Mucosa of stomach (tissue), 1 donor: ENCODE results near the gene MS4A10.
"Not testable (repeated sequence)": the region's sequence is repeated elsewhere in the genome, so short reads cannot be mapped to it uniquely, and the experiment has no call there.

Experiments
- H3K27me3 ChIP-seq: one replicate; pipeline ENCODE4 v1.7.0; 2013; ENCODE audit warnings: mild to moderate bottlenecking, low read length; ENCODE audit not compliant: control insufficient read depth, insufficient read depth
- H3K36me3 ChIP-seq: one replicate; pipeline ENCODE4 v1.7.0; 2013; ENCODE audit warnings: low read length; ENCODE audit not compliant: control insufficient read depth, insufficient read depth
- H3K4me1 ChIP-seq: one replicate; pipeline ENCODE4 v1.7.0; 2013; ENCODE audit warnings: mild to moderate bottlenecking, low read length; ENCODE audit not compliant: control insufficient read depth, insufficient read depth
- H3K4me3 ChIP-seq: one replicate; pipeline ENCODE4 v1.7.0; 2013; ENCODE audit warnings: low read length
- H3K9ac ChIP-seq: one replicate; pipeline ENCODE4 v1.7.0; 2013; ENCODE audit warnings: mild to moderate bottlenecking, low read length, moderate library complexity
- H3K9me3 ChIP-seq: one replicate; pipeline ENCODE4 v1.7.0; 2013; ENCODE audit warnings: mild to moderate bottlenecking, low read length, moderate library complexity; ENCODE audit not compliant: control insufficient read depth
- donor health status: Pancreatic carcinoma.

Gene MS4A10

DNA sequence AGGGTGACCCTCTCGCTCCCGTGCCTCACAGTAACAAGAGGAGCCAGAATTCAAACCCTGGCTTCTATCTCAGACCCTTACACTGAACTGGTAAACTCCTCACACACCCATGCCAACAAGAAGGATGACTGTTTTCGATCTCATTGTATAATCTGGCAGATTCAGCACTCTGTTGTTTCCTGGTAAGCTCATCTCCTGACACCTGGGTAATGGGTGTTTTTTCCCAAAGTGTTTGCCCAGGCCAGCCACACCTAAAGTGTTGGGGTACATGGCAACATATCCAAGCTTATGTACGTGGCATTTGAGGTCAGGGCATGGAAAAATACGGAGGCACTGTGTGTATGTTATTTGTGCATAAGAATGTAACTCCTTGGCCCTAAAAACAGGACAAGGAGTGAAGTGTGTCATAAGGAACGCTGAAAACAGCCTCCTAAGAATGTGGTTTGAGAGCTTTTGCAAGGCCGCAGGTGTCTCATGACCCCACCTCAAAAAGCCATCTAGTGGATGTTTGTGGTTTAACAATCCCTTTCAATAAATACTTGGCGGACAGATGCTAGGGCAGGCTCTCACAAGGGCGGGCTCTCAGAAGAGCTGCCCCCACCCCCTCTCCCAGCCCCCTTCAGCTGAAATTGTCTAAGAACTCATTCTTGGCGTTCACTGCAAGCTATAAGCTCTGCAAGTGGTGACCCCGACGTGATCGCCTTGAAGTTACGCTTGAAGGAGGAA, 28.7 kb upstream of the MS4A10 start, which contains the start of gene MS4A15:
TSS of gene MS4A15 (plus strand) at position 561 of the 726 bp plus-strand sequence. CDS start 6,867 bp downstream, outside the sequence.
- Histone ChIP-seq H3K9me3 (no peaks in the 10 kb centered on the region), H3K36me3 (no peaks in the 10 kb centered on the region), H3K27me3 (no peaks in the 10 kb centered on the region), H3K4me1 (peaks cover 15% of the 10 kb centered on the region), H3K9ac (peak within 1 kb of the TSS; percentile 30), H3K4me3 (no peak within 1 kb of the TSS)

DNA sequence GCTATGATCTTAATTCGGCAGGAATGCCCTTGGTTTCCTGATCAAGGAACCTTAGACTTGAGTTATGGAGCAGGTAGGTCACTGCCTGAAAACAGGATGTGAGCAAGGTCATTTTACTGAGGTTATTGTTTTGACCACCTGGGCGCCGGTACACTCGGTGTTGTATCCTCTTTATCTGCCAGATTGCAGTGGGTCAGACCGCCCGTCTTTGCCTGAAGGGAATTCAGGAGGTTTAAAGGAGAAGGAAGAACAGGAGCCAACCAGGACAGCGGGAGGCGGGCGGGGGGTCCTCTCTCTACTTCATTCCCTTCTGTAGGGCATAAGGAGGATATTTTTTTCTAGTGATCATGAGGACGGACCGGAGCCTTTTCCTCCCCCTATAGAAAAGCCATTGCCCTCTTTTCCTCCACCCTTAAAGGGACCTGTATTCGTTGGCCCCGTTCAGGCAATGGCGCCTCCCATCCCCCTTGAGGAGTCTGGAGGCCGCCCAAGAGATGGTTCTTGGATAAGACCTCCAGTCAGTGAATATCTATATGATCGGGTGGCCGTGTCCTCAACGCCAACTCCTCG, 27.8 kb upstream of the MS4A10 start:
- no peak overlapping the region for H3K4me3 ChIP-seq
- H3K27me3 ChIP-seq = no peaks in the 10 kb centered on the region
- no peaks in the 10 kb centered on the region for H3K9me3 ChIP-seq
- H3K9ac ChIP-seq = no peak overlapping the region
- peaks cover 15% of the 10 kb centered on the region for H3K4me1 ChIP-seq
- H3K36me3 ChIP-seq = no peaks in the 10 kb centered on the region

DNA sequence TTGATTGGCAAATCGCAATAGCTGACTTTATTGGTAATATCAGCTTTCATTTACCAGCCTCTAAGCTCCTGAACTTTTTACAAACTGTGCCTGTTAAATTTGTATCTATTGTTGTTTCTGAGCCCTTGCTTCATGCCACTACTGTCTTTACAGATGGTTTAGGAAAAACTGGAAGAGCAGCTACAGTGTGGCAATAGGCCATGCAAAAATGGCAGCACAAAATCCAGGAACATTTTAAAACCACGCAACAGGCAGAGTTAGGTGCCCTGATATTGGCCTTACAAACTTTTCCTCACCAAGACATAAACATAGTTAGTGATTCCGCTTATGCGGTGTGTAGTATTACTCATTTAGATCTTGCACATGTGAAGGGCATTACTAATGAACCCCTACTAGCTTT, 26.5 kb upstream of the MS4A10 start:
- H3K27me3 ChIP-seq, H3K4me1 ChIP-seq, H3K4me3 ChIP-seq, H3K36me3 ChIP-seq, H3K9me3 ChIP-seq, H3K9ac ChIP-seq: not testable (repeated sequence)

- not testable (repeated sequence) for H3K27me3 ChIP-seq, H3K36me3 ChIP-seq, H3K4me1 ChIP-seq, H3K9ac ChIP-seq, H3K9me3 ChIP-seq, H3K4me3 ChIP-seq
These were observed 25.5 kb upstream of the MS4A10 start for GRCh38 chr11:60759438-60760225.

- H3K4me1 ChIP-seq = peaks cover under 1% of the 10 kb centered on the region
- no peak overlapping the region for H3K9ac ChIP-seq
- no peak overlapping the region for H3K4me3 ChIP-seq
- no peaks in the 10 kb centered on the region for H3K36me3 ChIP-seq
- H3K9me3 ChIP-seq = no peaks in the 10 kb centered on the region
- H3K27me3 ChIP-seq = no peaks in the 10 kb centered on the region
These were observed 23.5 kb upstream of the MS4A10 start for GRCh38 chr11:60761436-60762190.

GRCh38 chr11:60762851-60763691, 22.1 kb upstream of the MS4A10 start:
- no peak overlapping the region for H3K9ac ChIP-seq
- H3K4me1 ChIP-seq = no peaks in the 10 kb centered on the region
- H3K4me3 ChIP-seq = no peak overlapping the region

DNA sequence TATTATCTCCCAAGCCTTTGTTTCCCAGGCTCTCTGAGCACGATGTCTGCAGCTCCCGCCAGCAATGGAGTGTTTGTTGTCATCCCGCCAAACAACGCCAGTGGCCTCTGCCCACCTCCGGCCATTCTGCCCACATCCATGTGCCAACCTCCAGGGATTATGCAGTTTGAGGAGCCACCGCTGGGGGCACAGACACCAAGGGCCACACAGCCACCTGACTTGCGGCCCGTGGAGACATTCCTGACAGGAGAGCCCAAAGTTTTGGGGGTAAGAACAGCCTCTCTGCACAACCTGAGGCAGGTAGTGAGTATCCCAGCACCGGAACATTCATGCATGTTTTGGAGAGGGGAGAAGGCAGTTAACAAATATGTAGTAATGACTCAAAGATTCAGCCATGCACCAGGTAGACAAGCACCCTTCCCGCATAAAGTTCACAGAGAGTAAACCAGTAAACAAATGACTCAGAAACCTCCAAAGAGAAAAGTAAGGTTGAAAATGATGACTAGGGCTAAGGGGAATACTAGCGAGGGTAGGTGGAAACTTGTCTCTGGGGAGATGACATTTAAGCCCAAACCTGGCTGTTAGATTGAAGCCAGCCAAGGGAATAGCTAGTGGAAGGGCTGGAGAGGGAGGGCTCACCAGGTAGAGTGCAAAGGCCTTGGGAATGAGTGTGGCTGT, 21.3 kb upstream of the MS4A10 start:
- H3K9ac ChIP-seq = no peak overlapping the region
- no peaks in the 10 kb centered on the region for H3K36me3 ChIP-seq
- no peaks in the 10 kb centered on the region for H3K27me3 ChIP-seq
- no peaks in the 10 kb centered on the region for H3K9me3 ChIP-seq
- H3K4me3 ChIP-seq = no peak overlapping the region
- H3K4me1 ChIP-seq = no peaks in the 10 kb centered on the region

More at GRCh38 chr11:60762851-60763691, 22.1 kb upstream of the MS4A10 start:
- Histone ChIP-seq H3K36me3 (no peaks in the 10 kb centered on the region), H3K9me3 (no peaks in the 10 kb centered on the region), H3K27me3 (no peaks in the 10 kb centered on the region)

DNA sequence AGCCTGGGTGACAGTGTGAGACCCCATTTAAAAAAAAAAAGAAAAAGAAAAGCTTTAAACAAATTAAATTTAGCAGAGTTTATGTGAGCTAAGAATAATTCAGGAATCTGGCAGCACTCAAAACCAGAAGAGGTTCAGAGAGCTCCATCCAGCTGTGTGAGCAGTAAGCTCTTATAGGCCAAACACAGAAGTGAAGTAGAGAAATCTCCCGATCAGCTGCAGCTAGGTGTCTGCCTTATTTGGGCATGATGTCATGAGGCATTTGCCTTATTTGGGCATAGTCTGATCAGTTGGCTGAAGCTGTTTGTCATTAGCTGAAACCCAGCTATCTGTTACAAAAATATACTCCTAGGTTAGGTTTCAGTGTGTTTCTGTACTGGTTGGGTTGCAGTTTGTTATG, 20.3 kb upstream of the MS4A10 start:
- no peak overlapping the region for H3K9ac ChIP-seq
- H3K4me3 ChIP-seq = no peak overlapping the region
- no peaks in the 10 kb centered on the region for H3K36me3 ChIP-seq
- no peaks in the 10 kb centered on the region for H3K27me3 ChIP-seq
- H3K4me1 ChIP-seq = no peaks in the 10 kb centered on the region
- no peaks in the 10 kb centered on the region for H3K9me3 ChIP-seq

DNA sequence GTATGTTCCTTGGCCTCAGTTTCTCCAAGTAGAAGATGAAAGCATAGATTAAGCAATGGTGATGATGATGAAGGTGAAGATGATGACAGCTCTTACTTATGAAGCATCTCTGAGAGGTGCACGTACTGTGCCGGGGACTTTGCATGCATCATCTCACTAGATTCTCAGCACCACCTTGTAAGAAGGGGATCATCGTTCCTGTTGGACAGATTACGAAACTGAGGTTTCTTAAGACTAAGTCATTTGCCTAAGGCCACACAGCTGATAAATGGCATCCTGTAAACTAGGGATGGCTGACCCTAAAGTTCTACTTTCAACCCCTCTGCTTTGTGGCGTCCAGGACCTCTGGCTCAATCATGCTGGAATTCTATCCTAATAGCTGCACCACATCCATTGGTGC, 19.8 kb upstream of the MS4A10 start:
- no peaks in the 10 kb centered on the region for H3K36me3 ChIP-seq
- H3K4me3 ChIP-seq = no peak overlapping the region
- H3K27me3 ChIP-seq = no peaks in the 10 kb centered on the region
- no peaks in the 10 kb centered on the region for H3K9me3 ChIP-seq
- H3K4me1 ChIP-seq = no peaks in the 10 kb centered on the region
- no peak overlapping the region for H3K9ac ChIP-seq

DNA sequence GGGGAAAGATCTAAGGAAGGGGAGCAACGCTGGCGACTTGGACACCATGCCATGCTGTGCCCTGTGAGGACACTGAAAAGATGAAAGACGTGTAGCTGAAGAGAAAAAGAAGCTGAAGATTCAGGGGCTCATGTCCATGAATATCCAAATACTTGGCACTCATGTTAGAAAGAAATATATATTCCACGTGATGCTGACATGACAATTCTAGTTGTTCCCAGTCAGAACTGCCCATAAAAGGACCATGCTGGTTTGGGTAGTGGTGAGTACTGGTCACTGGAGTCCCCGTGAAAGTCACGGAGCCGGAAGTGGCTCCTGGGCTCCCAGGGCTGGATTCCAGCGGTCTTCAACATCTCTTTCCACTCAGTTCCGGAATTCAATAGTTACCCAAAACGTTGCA, 18.6 kb upstream of the MS4A10 start:
- Histone ChIP-seq H3K27me3 (peaks cover 3% of the 10 kb centered on the region), H3K4me3 (no peak overlapping the region), H3K9me3 (no peaks in the 10 kb centered on the region), H3K9ac (no peak overlapping the region), H3K36me3 (no peaks in the 10 kb centered on the region), H3K4me1 (no peaks in the 10 kb centered on the region)

- H3K4me3 ChIP-seq = no peak overlapping the region
- H3K27me3 ChIP-seq = peaks cover 3% of the 10 kb centered on the region
- no peaks in the 10 kb centered on the region for H3K36me3 ChIP-seq
- H3K9ac ChIP-seq = no peak overlapping the region
- no peaks in the 10 kb centered on the region for H3K4me1 ChIP-seq
- H3K9me3 ChIP-seq = no peaks in the 10 kb centered on the region
These were observed 17.7 kb upstream of the MS4A10 start for GRCh38 chr11:60767388-60767811.
